ENCODE data around the gene LAMB2. TPM values are rescaled to one million over a fixed set of nuclear protein-coding genes. Genes with fewer than 3 reads are reported as not detected.

The LAMB2 gene
- total RNA-seq, 1 experiment from 2014 or later = 118 TPM

- TF ChIP-seq ZNF532 (CRISPR knock-in tag; IDR thresholded peaks at IDR 0.05; ENCODE audit: borderline replicate concordance) (no peak), HMGXB4 (CRISPR knock-in tag; IDR thresholded peaks at IDR 0.05) (no peak), FOXK1 (CRISPR knock-in tag; IDR thresholded peaks at IDR 0.05) (no peak), ESRRA (CRISPR knock-in tag; IDR thresholded peaks at IDR 0.05; ENCODE audit: borderline replicate concordance) (no peak), AFF4 (CRISPR knock-in tag; IDR thresholded peaks at IDR 0.05; ENCODE audit: borderline replicate concordance) (no peak), JAZF1 (CRISPR knock-in tag; IDR thresholded peaks at IDR 0.05) (no peak), NR2C2 (CRISPR knock-in tag; IDR thresholded peaks at IDR 0.05) (no peak), ZNF138 (CRISPR knock-in tag; conservative IDR thresholded peaks at IDR 0.05) (no peak)
Measured at GRCh38 chr3:49173116-49173791, 40.4 kb upstream of the LAMB2 start (continued).

GRCh38 chr3:49172551-49173041 lies 39.7 kb upstream of the LAMB2 start:
- POLR2A ChIA-PET = no interaction called here
- Mint-ChIP-seq H3K4me3 (peak overlapping the region; percentile 82), H3K36me3 (no peaks in the 10 kb centered on the region), H3K9me3 (no peaks in the 10 kb centered on the region), H3K4me1 (peaks cover 20% of the 10 kb centered on the region), H3K27me3 (ENCODE audit: low read depth) (peaks cover 14% of the 10 kb centered on the region), H3K27ac (no peak overlapping the region)
- no peak for DNase-seq (ENCODE audit: low spot score)
- CTCF ChIA-PET = no interaction called here
- ATAC-seq = no peak
- no peak for TF ChIP-seq FOXP4 (CRISPR knock-in tag; IDR thresholded peaks at IDR 0.05)
- TF ChIP-seq ZBTB43 (CRISPR knock-in tag; IDR thresholded peaks at IDR 0.05) = no peak
- TF ChIP-seq ZNF423 (CRISPR knock-in tag; IDR thresholded peaks at IDR 0.05) = no peak
- no peak for TF ChIP-seq JUN (CRISPR knock-in tag; IDR thresholded peaks at IDR 0.05)
- no peak for TF ChIP-seq MAX (CRISPR knock-in tag; IDR thresholded peaks at IDR 0.05)
- TF ChIP-seq NFE2L1 (CRISPR knock-in tag; IDR thresholded peaks at IDR 0.05) = no peak
- TF ChIP-seq ZNF138 (CRISPR knock-in tag; conservative IDR thresholded peaks at IDR 0.05) = no peak
- no peak for TF ChIP-seq FOXJ3 (CRISPR knock-in tag; IDR thresholded peaks at IDR 0.05; ENCODE audit: borderline replicate concordance)
- no peak for TF ChIP-seq EMX1 (CRISPR knock-in tag; IDR thresholded peaks at IDR 0.05)
- TF ChIP-seq JAZF1 (CRISPR knock-in tag; IDR thresholded peaks at IDR 0.05) = no peak
- no peak for TF ChIP-seq TEAD1 (CRISPR knock-in tag; IDR thresholded peaks at IDR 0.05)
- no peak for TF ChIP-seq E2F5 (CRISPR knock-in tag; IDR thresholded peaks at IDR 0.05)
